Mesenchymal stem cell (in vitro differentiated cells and primary cell): Measurements from ENCODE around the gene ZBTB7C.

Experiments
- DNase-seq: peaks from one replicate; pipeline ENCODE4 v3.0.0-alpha.2; 2013
- H2AFZ ChIP-seq: one replicate; pipeline ENCODE4 v1.6.1; 2013; ENCODE audit warnings: low read depth, mild to moderate bottlenecking, control low read depth, inconsistent platforms, low read length, moderate library complexity
- H2AK5ac ChIP-seq: 2 replicates; pipeline ENCODE4 v1.6.1; 2013; ENCODE audit warnings: low read length, moderate library complexity, mild to moderate bottlenecking, inconsistent platforms; ENCODE audit not compliant: severe bottlenecking
- H2BK120ac ChIP-seq: one replicate; pipeline ENCODE4 v1.6.1; 2013; ENCODE audit warnings: low read depth, mild to moderate bottlenecking, inconsistent platforms, low read length, moderate library complexity
- H2BK12ac ChIP-seq, 2 experiments: one replicate each; pipeline ENCODE4 v1.6.1; 2013; ENCODE audit warnings: inconsistent platforms in 2 of 2, low read length in 2 of 2, mild to moderate bottlenecking in 2 of 2, moderate library complexity in 2 of 2, control low read depth in 1 of 2
- H2BK15ac ChIP-seq: one replicate; pipeline ENCODE4 v1.6.1; 2013; ENCODE audit warnings: mild to moderate bottlenecking, low read depth, inconsistent platforms; ENCODE audit not compliant: poor library complexity, severe bottlenecking
- H2BK5ac ChIP-seq: 2 replicates; pipeline ENCODE4 v1.6.1; 2013; ENCODE audit warnings: low read depth, mild to moderate bottlenecking, low read length, control low read depth, inconsistent platforms; ENCODE audit not compliant: poor library complexity, severe bottlenecking
- H3K14ac ChIP-seq, 2 experiments: one replicate each; pipeline ENCODE4 v1.6.1; 2013; ENCODE audit warnings: inconsistent platforms in 2 of 2, low read length in 2 of 2, control low read depth in 1 of 2, mild to moderate bottlenecking in 1 of 2, moderate library complexity in 1 of 2
- H3K18ac ChIP-seq, 2 experiments: one replicate each; pipeline ENCODE4 v1.6.1; 2013; ENCODE audit warnings: inconsistent platforms in 2 of 2, low read length in 2 of 2, control low read depth in 1 of 2, low read depth in 1 of 2, mild to moderate bottlenecking in 1 of 2
- H3K23ac ChIP-seq, 2 experiments: one replicate each; pipeline ENCODE4 v1.6.1; 2013; ENCODE audit warnings: inconsistent platforms in 2 of 2, low read length in 2 of 2, mild to moderate bottlenecking in 2 of 2, moderate library complexity in 2 of 2, control low read depth in 1 of 2
- H3K27ac ChIP-seq: 2 replicates; pipeline ENCODE4 v1.5.1; 2013; ENCODE audit warnings: mild to moderate bottlenecking, moderate library complexity, low read length, control low read depth, inconsistent platforms; ENCODE audit not compliant: poor library complexity, severe bottlenecking
- H3K27me3 ChIP-seq, 2 experiments: 2 replicates each; pipeline versions ENCODE4 v1.6.1 to v1.7.0; 2013; ENCODE audit warnings: low read length in 2 of 2, mild to moderate bottlenecking in 2 of 2, moderate library complexity in 2 of 2, control low read depth in 1 of 2, inconsistent platforms in 1 of 2; ENCODE audit not compliant: control insufficient read depth in 1 of 2, insufficient read depth in 1 of 2
- H3K36me3 ChIP-seq, 2 experiments: 2 replicates each; pipeline versions ENCODE4 v1.6.1 to v1.7.0; 2013; ENCODE audit warnings: low read length in 2 of 2, control low read depth in 1 of 2, inconsistent platforms in 1 of 2, low read depth in 1 of 2, mild to moderate bottlenecking in 1 of 2; ENCODE audit not compliant: insufficient read depth in 2 of 2, control insufficient read depth in 1 of 2
- H3K4ac ChIP-seq, 2 experiments: one replicate each; pipeline ENCODE4 v1.6.1; 2013; ENCODE audit warnings: inconsistent platforms in 2 of 2, low read length in 2 of 2, mild to moderate bottlenecking in 2 of 2, moderate library complexity in 2 of 2, control low read depth in 1 of 2, low read depth in 1 of 2
- H3K4me1 ChIP-seq: 2 replicates; pipeline ENCODE4 v1.6.1; 2013; ENCODE audit warnings: low read depth, low read length, control low read depth; ENCODE audit not compliant: control insufficient read depth, insufficient read depth
- H3K4me2 ChIP-seq: 2 replicates; pipeline ENCODE4 v1.6.1; 2013; ENCODE audit warnings: low read length, mild to moderate bottlenecking, inconsistent platforms; ENCODE audit not compliant: poor library complexity, severe bottlenecking
- H3K4me3 ChIP-seq, 2 experiments: 2 replicates each; pipeline versions ENCODE4 v1.5.1 to v1.7.0; 2013; ENCODE audit warnings: low read length in 2 of 2, mild to moderate bottlenecking in 2 of 2, control low read depth in 1 of 2, low read depth in 1 of 2; ENCODE audit not compliant: insufficient read depth in 1 of 2
- H3K79me1 ChIP-seq: replicated peaks from 2 replicates; pipeline ENCODE4 v1.6.1; 2013; ENCODE audit warnings: mild to moderate bottlenecking, control low read depth, low read length, inconsistent platforms; ENCODE audit not compliant: poor library complexity, severe bottlenecking
- H3K9ac ChIP-seq: 2 replicates; pipeline ENCODE4 v1.7.0; 2013; ENCODE audit warnings: mild to moderate bottlenecking, low read length, moderate library complexity
- H3K9me3 ChIP-seq: 2 replicates; pipeline ENCODE4 v1.7.0; 2013; ENCODE audit warnings: mild to moderate bottlenecking, low read length; ENCODE audit not compliant: control insufficient read depth
- H4K8ac ChIP-seq: one replicate; pipeline ENCODE4 v1.6.1; 2013; ENCODE audit warnings: inconsistent platforms, mild to moderate bottlenecking, low read length, moderate library complexity
- H4K91ac ChIP-seq: one replicate; pipeline ENCODE4 v1.6.1; 2013; ENCODE audit warnings: mild to moderate bottlenecking, low read length, inconsistent platforms
- WGBS: methylation state at CpG from one replicate; pipeline ENCODE4 v1.1.7; 2013; ENCODE audit warnings: mixed read lengths; 5-methylcytosine and 5-hydroxymethylcytosine counted together

Gene ZBTB7C

GRCh38 chr18:48303883-48304282, 105.3 kb downstream of the ZBTB7C start:
- no peak overlapping the region for H2AK5ac ChIP-seq
- WGBS = 75% methylated on average over 3 of the region's 3 CpGs
- H3K27me3 ChIP-seq = peaks cover 10 to 24% of the 10 kb centered on the region in 2 experiments
- H3K23ac ChIP-seq = no peak overlapping the region
- no peak overlapping the region for H4K8ac ChIP-seq
- no peak overlapping the region for H3K4me2 ChIP-seq
- no peak overlapping the region for H3K9ac ChIP-seq
- H4K91ac ChIP-seq = no peak overlapping the region
- H3K9me3 ChIP-seq = no peaks in the 10 kb centered on the region
- no peak overlapping the region for H2AFZ ChIP-seq
- no peak for DNase-seq
- H2BK5ac ChIP-seq = no peak overlapping the region
- no peak overlapping the region for H3K14ac ChIP-seq
- H3K4ac ChIP-seq = no peak overlapping the region
- H3K79me1 ChIP-seq = no peaks in the 10 kb centered on the region
- H2BK120ac ChIP-seq = no peak overlapping the region
- H3K4me1 ChIP-seq = no peaks in the 10 kb centered on the region
- no peaks in the 10 kb centered on the region for H3K36me3 ChIP-seq
- H2BK15ac ChIP-seq = no peak overlapping the region
- no peak overlapping the region for H3K18ac ChIP-seq
- H3K4me3 ChIP-seq = no peak overlapping the region
- no peak overlapping the region for H2BK12ac ChIP-seq
- H3K27ac ChIP-seq = no peak overlapping the region

GRCh38 chr18:48302736-48303135, 106.4 kb downstream of the ZBTB7C start:
- Histone ChIP-seq H3K4me1 (no peaks in the 10 kb centered on the region), H3K4me2 (no peak overlapping the region), H2BK5ac (no peak overlapping the region), H3K18ac (no peak overlapping the region), H3K23ac (no peak overlapping the region), H3K14ac (no peak overlapping the region), H3K27ac (no peak overlapping the region), H3K79me1 (no peaks in the 10 kb centered on the region), H3K9ac (no peak overlapping the region), H4K91ac (no peak overlapping the region), H4K8ac (no peak overlapping the region), H3K27me3 (peaks cover 5 to 26% of the 10 kb centered on the region in 2 experiments), H2BK120ac (no peak overlapping the region), H3K9me3 (no peaks in the 10 kb centered on the region), H3K36me3 (no peaks in the 10 kb centered on the region), H3K4ac (no peak overlapping the region), H2AFZ (no peak overlapping the region), H2BK15ac (no peak overlapping the region), H3K4me3 (no peak overlapping the region), H2AK5ac (no peak overlapping the region), H2BK12ac (no peak overlapping the region)
- 85% methylated on average over 3 of the region's 3 CpGs for WGBS
- DNase-seq = no peak

- H2BK120ac ChIP-seq = no peak overlapping the region
- no peak for DNase-seq
- H2AFZ ChIP-seq = peak overlapping the region; percentile 51
- H3K14ac ChIP-seq = peak overlapping the region in 1 of 2 experiments; percentile 85
- no peak overlapping the region for H2AK5ac ChIP-seq
- 49% methylated on average over 6 of the region's 6 CpGs for WGBS
- no peak overlapping the region for H2BK15ac ChIP-seq
- peak overlapping the region; percentile 39 for H4K8ac ChIP-seq
- H3K27me3 ChIP-seq = peaks cover 4 to 20% of the 10 kb centered on the region in 2 experiments
- H3K9me3 ChIP-seq = no peaks in the 10 kb centered on the region
- no peak overlapping the region for H2BK12ac ChIP-seq
- H3K9ac ChIP-seq = no peak overlapping the region
- H3K36me3 ChIP-seq = no peaks in the 10 kb centered on the region
- H3K4me2 ChIP-seq = no peak overlapping the region
- peak overlapping the region; percentile 81 for H4K91ac ChIP-seq
- no peak overlapping the region for H2BK5ac ChIP-seq
- no peak overlapping the region for H3K27ac ChIP-seq
- no peak overlapping the region for H3K18ac ChIP-seq
- no peaks in the 10 kb centered on the region for H3K79me1 ChIP-seq
- no peaks in the 10 kb centered on the region for H3K4me1 ChIP-seq
- no peak overlapping the region for H3K4ac ChIP-seq
- no peak overlapping the region for H3K4me3 ChIP-seq
- no peak overlapping the region for H3K23ac ChIP-seq
These were observed 108.7 kb downstream of the ZBTB7C start for GRCh38 chr18:48300463-48300961.

- no peak overlapping the region for H2AK5ac ChIP-seq
- no peak overlapping the region for H2BK120ac ChIP-seq
- WGBS = 81% methylated on average over 4 of the region's 4 CpGs
- no peak overlapping the region for H2AFZ ChIP-seq
- no peak for DNase-seq
- peaks cover 0 to 19% of the 10 kb centered on the region in 2 experiments for H3K27me3 ChIP-seq
- peak overlapping the region in 1 of 2 experiments; percentile 63 for H3K14ac ChIP-seq
- H3K23ac ChIP-seq = no peak overlapping the region
- no peak overlapping the region for H3K4ac ChIP-seq
- no peak overlapping the region for H2BK5ac ChIP-seq
- H3K9me3 ChIP-seq = no peaks in the 10 kb centered on the region
- no peak overlapping the region for H3K9ac ChIP-seq
- H4K91ac ChIP-seq = no peak overlapping the region
- H3K79me1 ChIP-seq = no peaks in the 10 kb centered on the region
- no peak overlapping the region for H2BK15ac ChIP-seq
- no peaks in the 10 kb centered on the region for H3K36me3 ChIP-seq
- H3K4me1 ChIP-seq = peaks cover 3% of the 10 kb centered on the region
- no peak overlapping the region for H2BK12ac ChIP-seq
- H4K8ac ChIP-seq = no peak overlapping the region
- H3K27ac ChIP-seq = no peak overlapping the region
- H3K18ac ChIP-seq = no peak overlapping the region
- H3K4me3 ChIP-seq = no peak overlapping the region
- H3K4me2 ChIP-seq = no peak overlapping the region
These were observed 112.0 kb downstream of the ZBTB7C start for GRCh38 chr18:48297139-48297538.
